Uterus (tissue), 2 donors: ENCODE data around the gene CXXC5.

Experiments used
- POLR2A ChIP-seq, 2 donors: fragments of 450-650 bp; IDR thresholded peaks; one replicate each; pipeline ENCODE4 v1.6.1; 2016; ENCODE audit warnings: antibody characterized with exemption in 2 of 2, mild to moderate bottlenecking in 1 of 2, moderate library complexity in 1 of 2
- TF ChIP-seq, protein P1 (sequence below), 4 experiments: fragments of 200-600 bp in 2 of 4; fragments of 450-650 bp in 2 of 4; sonication (generic) in 2 of 4; IDR thresholded peaks; one replicate each; pipeline ENCODE4 v1.5.1; 2016 to 2019; ENCODE audit warnings: antibody characterized with exemption in 4 of 4, mild to moderate bottlenecking in 2 of 4, moderate library complexity in 1 of 4

DNA sequence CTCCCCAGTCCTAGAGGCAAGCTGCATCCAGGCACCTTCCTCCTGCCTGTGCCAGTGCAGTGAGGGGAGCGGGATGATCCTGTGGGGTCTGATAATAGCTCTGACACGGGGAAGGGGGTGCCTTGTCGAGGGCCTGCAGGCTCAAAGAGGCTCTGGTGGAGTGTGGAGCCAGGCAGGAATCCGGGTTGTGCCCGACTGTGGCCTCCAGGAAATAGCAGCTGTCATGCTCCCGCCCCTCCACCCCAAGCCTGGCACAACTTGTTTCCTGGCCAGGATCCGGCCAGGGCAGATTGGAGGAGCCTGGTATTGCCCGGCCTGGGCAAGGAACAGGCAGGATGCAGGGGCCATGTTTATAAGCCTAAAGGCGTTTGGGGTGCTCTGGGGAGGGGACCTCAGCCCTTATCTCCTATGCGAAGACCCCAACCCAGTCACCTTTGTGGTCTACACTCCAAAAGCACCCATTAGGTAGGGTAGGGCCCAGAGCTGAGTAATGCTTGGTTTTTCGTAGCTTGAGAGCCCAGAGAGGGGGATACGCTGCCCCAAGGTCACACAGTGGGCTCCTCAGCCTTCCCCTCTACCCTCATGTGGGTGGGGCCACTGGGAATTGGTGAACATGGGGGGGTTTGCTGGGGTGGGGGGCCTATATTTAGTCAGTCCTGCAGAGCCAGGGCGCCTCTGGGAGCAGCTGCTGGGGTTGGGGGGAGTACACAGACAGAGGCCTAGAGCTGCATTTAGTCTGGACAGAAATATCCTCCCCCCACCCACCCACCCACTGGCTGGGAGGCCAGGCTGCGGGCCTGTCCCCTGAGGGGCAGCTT, 12.2 kb downstream of the CXXC5 start:
- TF ChIP-seq, protein P1, sequence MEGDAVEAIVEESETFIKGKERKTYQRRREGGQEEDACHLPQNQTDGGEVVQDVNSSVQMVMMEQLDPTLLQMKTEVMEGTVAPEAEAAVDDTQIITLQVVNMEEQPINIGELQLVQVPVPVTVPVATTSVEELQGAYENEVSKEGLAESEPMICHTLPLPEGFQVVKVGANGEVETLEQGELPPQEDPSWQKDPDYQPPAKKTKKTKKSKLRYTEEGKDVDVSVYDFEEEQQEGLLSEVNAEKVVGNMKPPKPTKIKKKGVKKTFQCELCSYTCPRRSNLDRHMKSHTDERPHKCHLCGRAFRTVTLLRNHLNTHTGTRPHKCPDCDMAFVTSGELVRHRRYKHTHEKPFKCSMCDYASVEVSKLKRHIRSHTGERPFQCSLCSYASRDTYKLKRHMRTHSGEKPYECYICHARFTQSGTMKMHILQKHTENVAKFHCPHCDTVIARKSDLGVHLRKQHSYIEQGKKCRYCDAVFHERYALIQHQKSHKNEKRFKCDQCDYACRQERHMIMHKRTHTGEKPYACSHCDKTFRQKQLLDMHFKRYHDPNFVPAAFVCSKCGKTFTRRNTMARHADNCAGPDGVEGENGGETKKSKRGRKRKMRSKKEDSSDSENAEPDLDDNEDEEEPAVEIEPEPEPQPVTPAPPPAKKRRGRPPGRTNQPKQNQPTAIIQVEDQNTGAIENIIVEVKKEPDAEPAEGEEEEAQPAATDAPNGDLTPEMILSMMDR (IDR thresholded peaks at IDR 0.05), result no peak
- TF ChIP-seq POLR2A (IDR thresholded peaks at IDR 0.05), result peak in 1 of 2 donors; percentile 19
